ENCODE results near the gene MUC5B. TPM values are rescaled to one million over a fixed set of nuclear protein-coding genes. Genes with fewer than 3 reads are reported as not detected.

MUC5B gene
- total RNA-seq, 3 donors from 2014 or later = 2.0 to 6.9 TPM; not detected in 1

DNA sequence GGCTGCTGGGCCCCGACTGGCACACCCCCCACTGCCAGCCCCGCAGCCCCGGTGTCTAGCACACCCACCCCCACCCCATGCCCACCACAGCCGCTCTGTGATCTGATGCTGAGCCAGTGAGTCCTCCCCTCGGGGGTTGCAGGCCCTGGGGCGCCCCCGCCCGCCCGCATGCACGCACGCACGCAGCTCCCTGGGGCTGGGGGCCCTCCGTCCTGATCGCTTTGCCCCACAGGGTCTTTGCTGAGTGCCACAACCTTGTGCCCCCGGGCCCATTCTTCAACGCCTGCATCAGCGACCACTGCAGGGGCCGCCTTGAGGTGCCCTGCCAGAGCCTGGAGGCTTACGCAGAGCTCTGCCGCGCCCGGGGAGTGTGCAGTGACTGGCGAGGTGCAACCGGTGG is 32.3 kb downstream of the MUC5B start:
- Histone ChIP-seq H3K4me1 (no peaks in the 10 kb centered on the region), H3K27ac (no peak overlapping the region), H3K4me3 (no peak overlapping the region), H3K27me3 (no peaks in the 10 kb centered on the region), H3K36me3 (no peaks in the 10 kb centered on the region), H3K9me3 (no peaks in the 10 kb centered on the region)
- no peak for DNase-seq (ENCODE audit: low spot score in 2 of 2)
- TF ChIP-seq, protein P1, sequence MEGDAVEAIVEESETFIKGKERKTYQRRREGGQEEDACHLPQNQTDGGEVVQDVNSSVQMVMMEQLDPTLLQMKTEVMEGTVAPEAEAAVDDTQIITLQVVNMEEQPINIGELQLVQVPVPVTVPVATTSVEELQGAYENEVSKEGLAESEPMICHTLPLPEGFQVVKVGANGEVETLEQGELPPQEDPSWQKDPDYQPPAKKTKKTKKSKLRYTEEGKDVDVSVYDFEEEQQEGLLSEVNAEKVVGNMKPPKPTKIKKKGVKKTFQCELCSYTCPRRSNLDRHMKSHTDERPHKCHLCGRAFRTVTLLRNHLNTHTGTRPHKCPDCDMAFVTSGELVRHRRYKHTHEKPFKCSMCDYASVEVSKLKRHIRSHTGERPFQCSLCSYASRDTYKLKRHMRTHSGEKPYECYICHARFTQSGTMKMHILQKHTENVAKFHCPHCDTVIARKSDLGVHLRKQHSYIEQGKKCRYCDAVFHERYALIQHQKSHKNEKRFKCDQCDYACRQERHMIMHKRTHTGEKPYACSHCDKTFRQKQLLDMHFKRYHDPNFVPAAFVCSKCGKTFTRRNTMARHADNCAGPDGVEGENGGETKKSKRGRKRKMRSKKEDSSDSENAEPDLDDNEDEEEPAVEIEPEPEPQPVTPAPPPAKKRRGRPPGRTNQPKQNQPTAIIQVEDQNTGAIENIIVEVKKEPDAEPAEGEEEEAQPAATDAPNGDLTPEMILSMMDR (IDR thresholded peaks at IDR 0.05) = no peak
- TF ChIP-seq POLR2AphosphoS5 (IDR thresholded peaks at IDR 0.05) (no peak), POLR2A (IDR thresholded peaks at IDR 0.05) (no peak)
- intact Hi-C loops (cut with DNase I; ENCODE audit: low total_unique reads) = no loop called here

DNA sequence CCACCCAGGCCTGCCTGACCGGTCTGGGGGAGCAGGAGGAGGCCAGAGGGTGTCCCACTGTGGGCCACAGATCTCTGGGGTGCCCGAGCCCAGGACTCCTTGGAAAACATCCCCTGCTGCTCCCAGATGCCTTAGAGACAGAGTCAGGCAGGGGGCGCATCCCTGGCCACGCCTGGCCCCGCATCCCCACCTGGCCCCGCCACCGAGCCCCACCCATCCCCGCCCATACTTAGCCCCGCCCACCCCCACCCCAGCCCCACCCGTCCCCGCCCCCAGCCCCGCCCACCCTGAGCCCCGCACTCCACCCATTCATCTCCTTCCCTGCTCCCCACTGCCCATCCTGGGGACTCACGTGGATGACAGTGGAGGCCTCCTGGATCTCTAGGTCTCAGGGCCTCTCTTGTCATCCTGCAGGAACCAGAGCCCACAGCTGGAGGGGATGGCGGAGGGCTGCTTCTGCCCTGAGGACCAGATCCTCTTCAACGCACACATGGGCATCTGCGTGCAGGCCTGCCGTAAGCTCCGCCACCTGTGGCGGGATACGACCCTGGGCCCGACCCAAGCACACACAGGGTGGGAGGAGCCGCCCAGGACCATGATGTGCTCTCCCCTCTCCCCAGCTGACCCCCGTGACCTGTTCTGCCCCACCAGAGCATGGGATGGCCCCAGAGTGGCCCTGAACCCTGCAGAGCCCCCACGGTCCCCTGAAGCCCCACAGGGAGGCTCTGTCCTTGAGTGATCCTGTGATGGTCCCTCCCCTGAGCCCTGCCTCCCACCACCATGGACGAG is 33.6 kb downstream of the MUC5B start:
- intact Hi-C loops (cut with DNase I; ENCODE audit: low total_unique reads) = loop anchor here (1.0 kb wide), 1 partner anchor 328 kb away; no protein-coding TSS in a partner anchor
- Histone ChIP-seq H3K4me3 (no peak overlapping the region), H3K27ac (no peak overlapping the region), H3K9me3 (no peaks in the 10 kb centered on the region), H3K4me1 (no peaks in the 10 kb centered on the region), H3K36me3 (no peaks in the 10 kb centered on the region), H3K27me3 (no peaks in the 10 kb centered on the region)
- TF ChIP-seq, protein P1 (IDR thresholded peaks at IDR 0.05) = no peak
- TF ChIP-seq POLR2A (IDR thresholded peaks at IDR 0.05) (no peak), POLR2AphosphoS5 (IDR thresholded peaks at IDR 0.05) (no peak)
- DNase-seq (ENCODE audit: low spot score in 2 of 2) = no peak

DNA sequence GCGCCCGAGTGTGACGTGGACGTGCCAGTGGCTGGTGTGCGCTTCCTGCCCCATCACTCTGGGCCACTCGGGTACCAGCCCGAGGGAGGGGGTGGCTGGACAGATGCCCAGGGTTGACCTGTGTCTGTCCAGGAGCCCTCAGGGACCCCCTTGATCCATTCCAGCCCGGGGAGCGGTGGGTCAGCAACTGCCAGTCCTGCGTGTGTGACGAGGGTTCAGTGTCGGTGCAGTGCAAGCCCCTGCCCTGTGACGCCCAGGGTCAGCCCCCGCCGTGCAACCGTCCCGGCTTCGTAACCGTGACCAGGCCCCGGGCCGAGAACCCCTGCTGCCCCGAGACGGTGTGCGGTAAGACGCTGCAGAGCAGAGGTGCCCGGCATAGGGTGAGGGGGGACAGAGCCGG is 34.5 kb downstream of the MUC5B start:
- intact Hi-C loops (cut with DNase I; ENCODE audit: low total_unique reads) = loop anchor here (1.0 kb wide), 1 partner anchor 327 kb away; no protein-coding TSS in a partner anchor
- TF ChIP-seq POLR2AphosphoS5 (IDR thresholded peaks at IDR 0.05) (no peak), POLR2A (IDR thresholded peaks at IDR 0.05) (no peak)
- TF ChIP-seq, protein P1 (IDR thresholded peaks at IDR 0.05) = no peak

DNA sequence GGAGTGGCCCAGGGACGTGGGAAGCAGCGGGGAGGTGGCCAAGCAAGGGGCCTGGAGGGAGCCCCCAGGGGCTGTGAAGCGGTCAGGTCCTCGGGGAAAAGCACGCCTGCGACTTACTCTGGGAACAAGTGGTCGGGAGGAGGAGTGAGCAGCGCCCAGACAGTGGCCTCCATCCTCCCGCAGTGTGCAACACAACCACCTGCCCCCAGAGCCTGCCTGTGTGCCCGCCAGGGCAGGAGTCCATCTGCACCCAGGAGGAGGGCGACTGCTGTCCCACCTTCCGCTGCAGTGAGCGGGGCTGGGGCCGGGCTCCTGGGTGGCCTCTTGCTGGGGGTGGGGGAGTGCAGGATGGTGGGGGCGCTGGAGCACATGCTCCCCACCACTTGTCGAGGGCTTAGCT is 35.0 kb downstream of the MUC5B start:
- no peak for DNase-seq (ENCODE audit: low spot score in 2 of 2)
- Histone ChIP-seq H3K4me1 (peaks cover 0 to 8% of the 10 kb centered on the region in 2 donors), H3K4me3 (no peak overlapping the region), H3K36me3 (no peaks in the 10 kb centered on the region), H3K27ac (no peak overlapping the region), H3K9me3 (no peaks in the 10 kb centered on the region), H3K27me3 (no peaks in the 10 kb centered on the region)
- intact Hi-C loops (cut with DNase I; ENCODE audit: low total_unique reads) = loop anchor here (1.0 kb wide), 1 partner anchor 326 kb away; no protein-coding TSS in a partner anchor
- TF ChIP-seq POLR2AphosphoS5 (IDR thresholded peaks at IDR 0.05) (no peak), POLR2A (IDR thresholded peaks at IDR 0.05) (no peak)
- TF ChIP-seq, protein P1 (IDR thresholded peaks at IDR 0.05) = no peak

More for the DNA sequence above, 34.5 kb downstream of the MUC5B start:
- H3K27ac ChIP-seq = no peak overlapping the region
- peaks cover 0 to 7% of the 10 kb centered on the region in 2 donors for H3K4me1 ChIP-seq
- no peaks in the 10 kb centered on the region for H3K36me3 ChIP-seq
- no peaks in the 10 kb centered on the region for H3K27me3 ChIP-seq
- no peaks in the 10 kb centered on the region for H3K9me3 ChIP-seq
- no peak overlapping the region for H3K4me3 ChIP-seq
- no peak for DNase-seq (ENCODE audit: low spot score in 2 of 2)

DNA sequence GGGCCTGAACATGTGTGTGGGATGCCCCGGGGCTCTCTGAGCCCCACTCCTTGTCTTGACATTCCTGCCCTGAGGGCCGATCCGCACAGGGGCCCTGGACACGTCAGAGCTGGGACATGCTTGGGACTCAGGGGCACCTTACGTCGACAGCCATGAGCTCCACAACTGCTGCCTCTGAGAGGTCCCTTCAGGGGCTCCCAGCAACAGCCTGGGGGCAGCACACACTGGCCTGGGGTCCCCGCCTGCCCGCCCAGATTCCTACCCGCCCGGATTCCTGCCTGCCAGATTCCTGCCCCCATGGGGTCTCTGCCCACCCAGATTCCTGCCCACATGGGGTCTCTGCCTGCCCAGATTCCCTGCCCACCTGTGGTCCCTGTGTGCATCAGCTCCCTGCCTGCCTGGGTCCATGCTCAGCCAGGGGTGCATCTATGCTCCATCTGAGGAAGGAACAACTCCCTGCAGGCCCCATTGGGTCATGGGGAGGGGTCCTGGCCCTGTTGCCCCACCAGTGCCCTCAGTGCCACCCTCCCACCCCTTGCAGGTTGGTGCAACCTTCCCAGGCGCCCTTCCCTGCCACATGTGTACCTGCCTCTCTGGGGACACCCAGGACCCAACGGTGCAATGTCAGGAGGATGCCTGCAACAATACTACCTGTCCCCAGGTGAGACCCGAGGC is 35.7 kb downstream of the MUC5B start:
- Histone ChIP-seq H3K9me3 (no peaks in the 10 kb centered on the region), H3K4me1 (peaks cover 0 to 12% of the 10 kb centered on the region in 2 donors), H3K4me3 (no peak overlapping the region), H3K27me3 (no peaks in the 10 kb centered on the region), H3K27ac (no peak overlapping the region), H3K36me3 (no peaks in the 10 kb centered on the region)
- no peak for TF ChIP-seq POLR2A (IDR thresholded peaks at IDR 0.05)
- TF ChIP-seq, protein P1 (IDR thresholded peaks at IDR 0.05) = no peak
- TF ChIP-seq POLR2AphosphoS5 (IDR thresholded peaks at IDR 0.05) = no peak
- DNase-seq (ENCODE audit: low spot score in 2 of 2) = no peak
- intact Hi-C loops (cut with DNase I; ENCODE audit: low total_unique reads) = no loop called here
